HPDE6-E6E7 (cell line): ENCODE data around the gene LTBP4.
"Not testable (repeated sequence)": the region's sequence is repeated elsewhere in the genome, so short reads cannot be mapped to it uniquely, and the experiment has no call there.

Experiments
- DNase-seq: peaks from one replicate; pipeline ENCODE4 v3.0.0; 2011; ENCODE audit warnings: missing footprints; ENCODE audit errors: extremely low spot score

Gene LTBP4

GRCh38 chr19:40627486-40628279, 26.5 kb downstream of the LTBP4 start:
- no peak for DNase-seq

GRCh38 chr19:40629346-40629745, 28.2 kb downstream of the LTBP4 start:
- no peak for DNase-seq

GRCh38 chr19:40630571-40631160, 29.5 kb downstream of the LTBP4 start:
- DNase-seq, result no peak

- no peak for DNase-seq
Observed at GRCh38 chr19:40632311-40633036, 31.3 kb downstream of the LTBP4 start.

GRCh38 chr19:40633207-40633606, 32.0 kb downstream of the LTBP4 start:
- DNase-seq, result no peak

- DNase-seq, result no peak
Observed at GRCh38 chr19:40638327-40638726, 37.2 kb downstream of the LTBP4 start.

- DNase-seq, result no peak
Observed at GRCh38 chr19:40639638-40639982, 38.4 kb downstream of the LTBP4 start.

GRCh38 chr19:40640744-40641143, 39.6 kb downstream of the LTBP4 start:
- no peak for DNase-seq

- no peak for DNase-seq
Observed at GRCh38 chr19:40641281-40641680, 40.1 kb downstream of the LTBP4 start.

- DNase-seq, result no peak
Observed at GRCh38 chr19:40642051-40642706, 41.0 kb downstream of the LTBP4 start.

GRCh38 chr19:40642757-40643305, 41.7 kb downstream of the LTBP4 start:
- DNase-seq, result no peak

GRCh38 chr19:40646743-40647254, 45.6 kb downstream of the LTBP4 start:
- no peak for DNase-seq

GRCh38 chr19:40649903-40650675, 48.9 kb downstream of the LTBP4 start:
- DNase-seq, result not testable (repeated sequence)

- DNase-seq, result no peak
Observed at GRCh38 chr19:40650749-40651305, 49.7 kb downstream of the LTBP4 start.

GRCh38 chr19:40652303-40652702, 51.1 kb downstream of the LTBP4 start:
- DNase-seq, result not testable (repeated sequence)

GRCh38 chr19:40655684-40656083, 54.5 kb downstream of the LTBP4 start:
- not testable (repeated sequence) for DNase-seq

GRCh38 chr19:40658031-40658430, 56.9 kb downstream of the LTBP4 start:
- DNase-seq, result no peak

- DNase-seq, result no peak
Observed at GRCh38 chr19:40659116-40659515, 57.9 kb downstream of the LTBP4 start.

GRCh38 chr19:40659566-40659965, 58.4 kb downstream of the LTBP4 start:
- DNase-seq, result no peak

- no peak for DNase-seq
Observed at GRCh38 chr19:40661616-40662015, 60.4 kb downstream of the LTBP4 start.
